ENCODE measurements around the gene SLC5A11. TPM values are rescaled to one million over a fixed set of nuclear protein-coding genes. Genes with fewer than 3 reads are reported as not detected.

The SLC5A11 gene
- total RNA-seq, 4 donors from 2014 or later: not detected

DNA sequence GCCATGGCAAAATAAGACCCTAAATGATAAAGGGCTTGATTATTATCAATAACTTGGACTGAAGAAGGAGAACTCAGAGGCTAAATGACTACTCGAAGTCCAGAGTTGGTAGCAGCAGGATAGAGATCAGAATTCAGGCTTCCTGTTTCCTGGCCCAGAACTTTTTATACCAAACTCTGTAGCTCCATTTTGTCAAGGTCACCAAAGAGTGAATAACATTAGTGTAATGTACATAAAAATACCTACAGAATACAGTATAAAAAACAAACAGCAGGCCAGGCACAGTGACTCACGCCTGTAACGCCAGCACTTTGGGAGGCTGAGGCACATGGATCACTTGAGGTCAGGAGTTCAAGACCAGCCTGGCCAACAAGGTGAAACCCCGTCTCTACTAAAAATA, 90.4 kb downstream of the SLC5A11 start:
- TF ChIP-seq POLR2A (IDR thresholded peaks at IDR 0.05): no peak
- TF ChIP-seq, protein P1, sequence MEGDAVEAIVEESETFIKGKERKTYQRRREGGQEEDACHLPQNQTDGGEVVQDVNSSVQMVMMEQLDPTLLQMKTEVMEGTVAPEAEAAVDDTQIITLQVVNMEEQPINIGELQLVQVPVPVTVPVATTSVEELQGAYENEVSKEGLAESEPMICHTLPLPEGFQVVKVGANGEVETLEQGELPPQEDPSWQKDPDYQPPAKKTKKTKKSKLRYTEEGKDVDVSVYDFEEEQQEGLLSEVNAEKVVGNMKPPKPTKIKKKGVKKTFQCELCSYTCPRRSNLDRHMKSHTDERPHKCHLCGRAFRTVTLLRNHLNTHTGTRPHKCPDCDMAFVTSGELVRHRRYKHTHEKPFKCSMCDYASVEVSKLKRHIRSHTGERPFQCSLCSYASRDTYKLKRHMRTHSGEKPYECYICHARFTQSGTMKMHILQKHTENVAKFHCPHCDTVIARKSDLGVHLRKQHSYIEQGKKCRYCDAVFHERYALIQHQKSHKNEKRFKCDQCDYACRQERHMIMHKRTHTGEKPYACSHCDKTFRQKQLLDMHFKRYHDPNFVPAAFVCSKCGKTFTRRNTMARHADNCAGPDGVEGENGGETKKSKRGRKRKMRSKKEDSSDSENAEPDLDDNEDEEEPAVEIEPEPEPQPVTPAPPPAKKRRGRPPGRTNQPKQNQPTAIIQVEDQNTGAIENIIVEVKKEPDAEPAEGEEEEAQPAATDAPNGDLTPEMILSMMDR (IDR thresholded peaks at IDR 0.05): no peak
- Histone ChIP-seq H3K27ac (no peak overlapping the region), H3K36me3 (no peaks in the 10 kb centered on the region)

DNA sequence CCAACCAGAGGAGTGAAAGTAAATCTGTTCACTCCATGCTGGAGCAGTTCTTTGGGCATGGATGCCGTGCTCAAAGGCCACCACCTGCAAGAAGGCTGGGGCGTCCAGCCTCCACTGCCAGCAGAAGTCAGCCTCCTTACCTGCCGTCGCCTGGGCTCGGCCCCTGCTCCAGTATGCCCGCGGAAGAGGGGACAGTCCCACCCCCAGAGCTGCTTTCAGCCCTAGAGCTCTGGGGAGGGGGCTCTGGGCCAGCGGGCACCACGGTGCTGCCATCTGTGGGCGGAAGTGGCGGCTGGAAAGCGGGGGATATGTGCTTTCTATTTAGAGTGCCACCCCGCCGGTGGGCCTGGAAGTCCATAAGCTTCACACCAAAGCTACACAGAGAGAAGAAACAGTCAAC, 93.5 kb downstream of the SLC5A11 start:
- Histone ChIP-seq H3K27ac (no peak overlapping the region), H3K27me3 (no peaks in the 10 kb centered on the region), H3K4me1 (no peaks in the 10 kb centered on the region), H3K36me3 (no peaks in the 10 kb centered on the region), H3K9me3 (no peaks in the 10 kb centered on the region), H3K4me3 (no peak overlapping the region)
- intact Hi-C loops (cut with DNase I; ENCODE audit: low total_unique reads): no loop called here
- no peak for TF ChIP-seq POLR2A (IDR thresholded peaks at IDR 0.05)
- TF ChIP-seq, protein P1 (IDR thresholded peaks at IDR 0.05): no peak
- no peak for DNase-seq

More for the DNA sequence above, 90.4 kb downstream of the SLC5A11 start:
- Histone ChIP-seq H3K4me1 (no peaks in the 10 kb centered on the region), H3K9me3 (no peaks in the 10 kb centered on the region), H3K27me3 (no peaks in the 10 kb centered on the region), H3K4me3 (no peak overlapping the region)
- no peak for DNase-seq
- intact Hi-C loops (cut with DNase I; ENCODE audit: low total_unique reads): no loop called here

DNA sequence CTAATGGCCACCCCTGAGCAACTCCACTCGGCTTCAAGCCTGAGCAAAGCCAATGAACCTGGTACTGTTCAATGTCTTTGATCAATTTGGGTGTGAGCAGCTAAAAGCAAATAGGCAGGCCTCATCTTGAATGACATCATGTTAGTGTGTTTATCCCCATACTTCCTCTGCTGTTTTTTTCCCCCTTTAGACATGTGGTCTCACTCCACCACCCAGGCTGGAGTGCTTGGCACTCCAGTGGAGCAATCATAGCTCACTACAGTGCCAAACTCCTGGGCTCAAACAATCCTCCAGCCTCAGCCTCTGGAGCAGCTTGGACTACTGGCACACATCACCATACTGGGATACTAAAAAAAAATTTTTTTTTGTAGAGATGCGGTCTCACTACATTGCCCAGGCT, 94.0 kb downstream of the SLC5A11 start:
- H3K27me3 ChIP-seq: no peaks in the 10 kb centered on the region
- H3K4me1 ChIP-seq: no peaks in the 10 kb centered on the region
- H3K36me3 ChIP-seq: no peaks in the 10 kb centered on the region
- TF ChIP-seq, protein P1 (IDR thresholded peaks at IDR 0.05): no peak
- TF ChIP-seq POLR2A (IDR thresholded peaks at IDR 0.05): no peak
- intact Hi-C loops (cut with DNase I; ENCODE audit: low total_unique reads): no loop called here
- H3K9me3 ChIP-seq: no peaks in the 10 kb centered on the region
- no peak overlapping the region for H3K4me3 ChIP-seq
- H3K27ac ChIP-seq: no peak overlapping the region
- DNase-seq: no peak

DNA sequence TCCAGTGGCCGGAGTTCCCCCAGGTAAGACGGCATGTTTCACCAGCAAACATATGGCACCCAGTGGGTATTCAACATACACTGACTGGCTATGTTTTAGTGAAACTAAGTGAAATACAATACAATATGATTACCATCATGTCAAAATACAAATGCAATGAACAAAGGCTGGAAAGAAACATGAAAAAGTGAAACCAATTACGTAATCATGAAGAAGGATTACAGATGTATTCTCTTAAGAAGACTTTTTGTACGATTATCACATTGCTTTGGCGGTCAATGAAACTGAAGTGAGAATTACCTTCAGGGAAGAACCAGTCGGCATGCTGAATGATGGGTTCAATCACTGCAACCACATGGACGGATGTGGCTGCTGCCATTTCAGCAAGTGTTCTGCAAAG, 97.7 kb downstream of the SLC5A11 start:
- H3K9me3 ChIP-seq: no peaks in the 10 kb centered on the region

DNA sequence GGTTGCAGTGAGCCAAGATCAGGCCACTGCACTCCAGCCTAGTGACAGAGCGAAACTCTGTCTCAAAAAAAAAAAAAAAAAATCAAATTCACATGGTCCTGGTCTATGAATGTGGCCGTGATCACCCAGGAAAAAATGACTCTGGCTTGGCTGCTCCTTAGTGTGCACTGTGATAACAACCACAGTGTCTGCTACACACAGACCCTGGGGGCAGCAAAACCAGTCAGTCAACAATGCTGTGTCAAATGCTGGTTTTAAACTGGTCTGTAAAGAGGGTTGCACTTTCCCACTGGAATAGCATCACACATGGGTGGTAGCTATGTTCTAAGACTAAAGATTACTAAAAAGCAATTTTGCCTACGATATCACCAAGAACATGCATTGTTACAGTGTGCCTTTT, 98.4 kb downstream of the SLC5A11 start:
- TF ChIP-seq, protein P1 (IDR thresholded peaks at IDR 0.05): no peak
- TF ChIP-seq POLR2A (IDR thresholded peaks at IDR 0.05): no peak
- DNase-seq: no peak
- Histone ChIP-seq H3K4me3 (no peak overlapping the region), H3K9me3 (no peaks in the 10 kb centered on the region), H3K27me3 (no peaks in the 10 kb centered on the region), H3K4me1 (no peaks in the 10 kb centered on the region), H3K27ac (no peak overlapping the region), H3K36me3 (no peaks in the 10 kb centered on the region)
- intact Hi-C loops (cut with DNase I; ENCODE audit: low total_unique reads): no loop called here

More for the DNA sequence above, 97.7 kb downstream of the SLC5A11 start:
- Histone ChIP-seq H3K36me3 (no peaks in the 10 kb centered on the region), H3K27me3 (no peaks in the 10 kb centered on the region), H3K4me1 (no peaks in the 10 kb centered on the region), H3K27ac (no peak overlapping the region), H3K4me3 (no peak overlapping the region)
- TF ChIP-seq, protein P1 (IDR thresholded peaks at IDR 0.05): no peak
- TF ChIP-seq POLR2A (IDR thresholded peaks at IDR 0.05): no peak
- DNase-seq: no peak
- intact Hi-C loops (cut with DNase I; ENCODE audit: low total_unique reads): no loop called here
